ENCODE data around the gene ZNF217.
"Not testable (repeated sequence)": the region's sequence is repeated elsewhere in the genome, so short reads cannot be mapped to it uniquely, and the experiment has no call there.

ZNF217 gene

GRCh38 chr20:53597030-53597482 lies 3.4 kb upstream of the ZNF217 start:
- DNase-seq: no peak

GRCh38 chr20:53596189-53597001 lies 2.8 kb upstream of the ZNF217 start:
- DNase-seq: not testable (repeated sequence)

GRCh38 chr20:53595742-53596141 lies 2.1 kb upstream of the ZNF217 start:
- not testable (repeated sequence) for DNase-seq

- DNase-seq: no peak
Observed at GRCh38 chr20:53595018-53595378, 1.4 kb upstream of the ZNF217 start.

GRCh38 chr20:53594068-53595017 lies 704 bp upstream of the ZNF217 start:
- DNase-seq: peak; percentile 95

- DNase-seq: no peak
Observed at GRCh38 chr20:53592992-53593465, 610 bp downstream of the ZNF217 start.

GRCh38 chr20:53592454-53592991 lies 1.1 kb downstream of the ZNF217 start:
- DNase-seq: peak; percentile 61

GRCh38 chr20:53591941-53592441 lies 1.6 kb downstream of the ZNF217 start:
- DNase-seq: not testable (repeated sequence)

GRCh38 chr20:53591206-53591741 lies 2.4 kb downstream of the ZNF217 start:
- DNase-seq: not testable (repeated sequence)

GRCh38 chr20:53590608-53591007 lies 3.0 kb downstream of the ZNF217 start:
- DNase-seq: not testable (repeated sequence)

- DNase-seq: not testable (repeated sequence)
Observed at GRCh38 chr20:53590122-53590521, 3.5 kb downstream of the ZNF217 start.

GRCh38 chr20:53589321-53590065 lies 4.1 kb downstream of the ZNF217 start:
- not testable (repeated sequence) for DNase-seq

GRCh38 chr20:53587157-53587703 lies 6.4 kb downstream of the ZNF217 start:
- not testable (repeated sequence) for DNase-seq

- DNase-seq: no peak
Observed at GRCh38 chr20:53586640-53587039, 7.0 kb downstream of the ZNF217 start.

GRCh38 chr20:53585910-53586309 lies 7.7 kb downstream of the ZNF217 start:
- not testable (repeated sequence) for DNase-seq

- not testable (repeated sequence) for DNase-seq
Observed at GRCh38 chr20:53585004-53585569, 8.6 kb downstream of the ZNF217 start.

GRCh38 chr20:53584550-53584913 lies 9.1 kb downstream of the ZNF217 start:
- DNase-seq: not testable (repeated sequence)

- not testable (repeated sequence) for DNase-seq
Observed at GRCh38 chr20:53583660-53584549, 9.7 kb downstream of the ZNF217 start.

GRCh38 chr20:53582574-53583351 lies 10.9 kb downstream of the ZNF217 start:
- DNase-seq: peak; percentile 62

All from stimulated activated CD4-positive, alpha-beta T cell treated with anti-CD3 and anti-CD28 coated beads, Interleukin-4, amount 100 ng/mL, for 24 hours (primary cell).